Trophoblast cell (in vitro differentiated cells and primary cell): Measurements from ENCODE around the gene SLC27A1.

Experiments
- DNase-seq, 2 donors: peaks; one replicate each; pipeline ENCODE4 v3.0.0-alpha.2; 2016
- H2AFZ ChIP-seq: 2 replicates; pipeline ENCODE4 v1.6.1; 2013; ENCODE audit warnings: low read length, moderate library complexity, mild to moderate bottlenecking; ENCODE audit not compliant: insufficient read depth, poor library complexity
- H2AK5ac ChIP-seq: 2 replicates; pipeline ENCODE4 v1.6.1; 2013; ENCODE audit warnings: mild to moderate bottlenecking, low read length
- H2BK120ac ChIP-seq: 2 replicates; pipeline ENCODE4 v1.6.1; 2013; ENCODE audit warnings: low read length, mild to moderate bottlenecking, moderate library complexity; ENCODE audit not compliant: insufficient read depth, poor library complexity
- H2BK12ac ChIP-seq: 2 replicates; pipeline ENCODE4 v1.6.1; 2013; ENCODE audit warnings: mild to moderate bottlenecking, low read length, moderate library complexity
- H2BK5ac ChIP-seq: 2 replicates; pipeline ENCODE4 v1.6.1; 2013; ENCODE audit warnings: low read length, low read depth, moderate library complexity, mild to moderate bottlenecking; ENCODE audit not compliant: poor library complexity
- H3K14ac ChIP-seq: 2 replicates; pipeline ENCODE4 v1.6.1; 2013; ENCODE audit warnings: mild to moderate bottlenecking, low read length
- H3K18ac ChIP-seq: 2 replicates; pipeline ENCODE4 v1.6.1; 2013; ENCODE audit warnings: mild to moderate bottlenecking, low read length
- H3K23ac ChIP-seq: 2 replicates; pipeline ENCODE4 v1.6.1; 2013; ENCODE audit warnings: low read length
- H3K27ac ChIP-seq: 2 replicates; pipeline ENCODE4 v1.5.1; 2013; ENCODE audit warnings: low read depth, mild to moderate bottlenecking, inconsistent platforms, low read length, moderate library complexity
- H3K27me3 ChIP-seq: 2 replicates; pipeline ENCODE4 v1.6.1; 2013; ENCODE audit warnings: inconsistent platforms, mild to moderate bottlenecking, low read length, moderate library complexity; ENCODE audit not compliant: insufficient read depth
- H3K36me3 ChIP-seq, 2 experiments: 1 replicate in 1 of 2; 2 replicates in 1 of 2; pipeline ENCODE4 v1.6.1; 2013; ENCODE audit warnings: low read length in 2 of 2, mild to moderate bottlenecking in 2 of 2, moderate library complexity in 1 of 2; ENCODE audit not compliant: insufficient read depth in 2 of 2, control insufficient read depth in 1 of 2
- H3K4ac ChIP-seq: 2 replicates; pipeline ENCODE4 v1.6.1; 2013; ENCODE audit warnings: low read depth, mild to moderate bottlenecking, low read length, moderate library complexity
- H3K4me1 ChIP-seq, 2 experiments: 1 replicate in 1 of 2; 2 replicates in 1 of 2; pipeline ENCODE4 v1.6.1; 2013; ENCODE audit warnings: low read length in 2 of 2, mild to moderate bottlenecking in 2 of 2, moderate library complexity in 1 of 2; ENCODE audit not compliant: insufficient read depth in 2 of 2, control insufficient read depth in 1 of 2
- H3K4me2 ChIP-seq: 2 replicates; pipeline ENCODE4 v1.6.1; 2013; ENCODE audit warnings: inconsistent platforms, mild to moderate bottlenecking, low read length, moderate library complexity
- H3K4me3 ChIP-seq: 2 replicates; pipeline ENCODE4 v1.5.1; 2013; ENCODE audit warnings: mild to moderate bottlenecking, low read depth, low read length, inconsistent platforms
- H3K79me1 ChIP-seq: one replicate; pipeline ENCODE4 v1.6.1; 2013; ENCODE audit warnings: low read length
- H3K79me2 ChIP-seq: 2 replicates; pipeline ENCODE4 v1.6.1; 2013; ENCODE audit warnings: low read length, mild to moderate bottlenecking; ENCODE audit not compliant: control insufficient read depth, insufficient read depth, poor library complexity
- H3K9ac ChIP-seq: 2 replicates; pipeline ENCODE4 v1.6.1; 2013; ENCODE audit warnings: mild to moderate bottlenecking, low read length
- H3K9me3 ChIP-seq: 2 replicates; pipeline ENCODE4 v1.6.1; 2013; ENCODE audit warnings: low read depth, mild to moderate bottlenecking, control low read depth, inconsistent platforms, low read length; ENCODE audit not compliant: insufficient read depth
- H4K12ac ChIP-seq: 2 replicates; pipeline ENCODE4 v1.6.1; 2013; ENCODE audit warnings: low read depth, mild to moderate bottlenecking, low read length, moderate library complexity
- H4K8ac ChIP-seq: 2 replicates; pipeline ENCODE4 v1.6.1; 2013; ENCODE audit warnings: low read depth, mild to moderate bottlenecking, low read length, moderate library complexity
- H4K91ac ChIP-seq: one replicate; pipeline ENCODE4 v1.6.1; 2013; ENCODE audit warnings: low read depth, mild to moderate bottlenecking, low read length, moderate library complexity
- WGBS: extraction: QIAGEN DNeasy Blood & Tissue Kit; methylation state at CpG from one replicate; pipeline ENCODE4 v1.1.7; 2013; ENCODE audit warnings: missing lambda C conversion rate; ENCODE audit not compliant: insufficient read length, insufficient coverage; ENCODE audit errors: extremely low coverage; 5-methylcytosine and 5-hydroxymethylcytosine counted together

SLC27A1 gene

DNA sequence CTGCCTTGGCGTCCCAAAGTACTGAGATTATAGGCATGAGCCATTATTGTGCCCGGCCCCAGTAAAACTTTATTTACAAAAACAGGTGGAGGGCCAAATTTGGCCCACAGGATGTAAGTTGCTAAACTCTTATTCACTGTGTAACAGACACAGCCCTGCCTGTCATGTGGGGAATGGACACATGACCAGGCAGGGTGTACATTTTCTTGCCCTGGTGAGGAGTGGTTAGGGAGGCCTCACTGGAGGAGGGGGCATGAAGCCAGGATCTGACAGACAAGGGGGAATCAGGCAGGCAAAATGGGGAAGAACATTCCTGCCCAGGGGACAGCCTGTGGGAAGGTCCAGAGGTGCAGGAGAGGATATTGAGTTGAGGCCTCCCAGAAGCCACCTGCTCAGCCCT is 33.7 kb downstream of the SLC27A1 start:
- Histone ChIP-seq H3K4me3 (no peak overlapping the region), H3K23ac (no peak overlapping the region), H2AK5ac (no peak overlapping the region), H3K18ac (no peak overlapping the region), H3K14ac (no peak overlapping the region), H3K79me1 (no peaks in the 10 kb centered on the region), H2AFZ (no peak overlapping the region), H3K36me3 (peaks cover 3 to 11% of the 10 kb centered on the region in 2 experiments), H3K4ac (no peak overlapping the region), H3K27me3 (no peaks in the 10 kb centered on the region), H4K8ac (no peak overlapping the region), H3K79me2 (no peaks in the 10 kb centered on the region), H3K4me2 (no peak overlapping the region), H2BK5ac (no peak overlapping the region), H3K4me1 (peaks cover 9 to 10% of the 10 kb centered on the region in 2 experiments), H4K12ac (no peak overlapping the region), H3K9me3 (no peaks in the 10 kb centered on the region), H3K9ac (no peak overlapping the region), H4K91ac (no peak overlapping the region), H2BK120ac (no peak overlapping the region), H3K27ac (no peak overlapping the region), H2BK12ac (no peak overlapping the region)
- no peak for DNase-seq
- no CpG with 5 or more reads among the region's 2 CpGs for WGBS

DNA sequence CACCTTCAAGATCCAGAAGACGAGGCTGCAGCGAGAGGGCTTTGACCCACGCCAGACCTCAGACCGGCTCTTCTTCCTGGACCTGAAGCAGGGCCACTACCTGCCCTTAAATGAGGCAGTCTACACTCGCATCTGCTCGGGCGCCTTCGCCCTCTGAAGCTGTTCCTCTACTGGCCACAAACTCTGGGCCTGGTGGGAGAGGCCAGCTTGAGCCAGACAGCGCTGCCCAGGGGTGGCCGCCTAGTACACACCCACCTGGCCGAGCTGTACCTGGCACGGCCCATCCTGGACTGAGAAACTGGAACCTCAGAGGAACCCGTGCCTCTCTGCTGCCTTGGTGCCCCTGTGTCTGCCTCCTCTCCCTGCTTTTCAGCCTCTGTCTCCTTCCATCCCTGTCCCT is 34.1 kb downstream of the SLC27A1 start:
- Histone ChIP-seq H3K4me2 (no peak overlapping the region), H2AK5ac (no peak overlapping the region), H3K9ac (no peak overlapping the region), H3K4me3 (no peak overlapping the region), H4K91ac (no peak overlapping the region), H2BK12ac (no peak overlapping the region), H3K14ac (no peak overlapping the region), H2AFZ (no peak overlapping the region), H3K23ac (no peak overlapping the region), H3K27me3 (no peaks in the 10 kb centered on the region), H3K36me3 (peaks cover 3 to 11% of the 10 kb centered on the region in 2 experiments), H4K8ac (no peak overlapping the region), H3K4ac (no peak overlapping the region), H3K9me3 (no peaks in the 10 kb centered on the region), H3K4me1 (peaks cover 9 to 10% of the 10 kb centered on the region in 2 experiments), H3K79me1 (no peaks in the 10 kb centered on the region), H2BK5ac (no peak overlapping the region), H2BK120ac (no peak overlapping the region), H4K12ac (no peak overlapping the region), H3K18ac (no peak overlapping the region), H3K27ac (no peak overlapping the region), H3K79me2 (no peaks in the 10 kb centered on the region)
- DNase-seq = no peak
- WGBS = no CpG with 5 or more reads among the region's 13 CpGs

DNA sequence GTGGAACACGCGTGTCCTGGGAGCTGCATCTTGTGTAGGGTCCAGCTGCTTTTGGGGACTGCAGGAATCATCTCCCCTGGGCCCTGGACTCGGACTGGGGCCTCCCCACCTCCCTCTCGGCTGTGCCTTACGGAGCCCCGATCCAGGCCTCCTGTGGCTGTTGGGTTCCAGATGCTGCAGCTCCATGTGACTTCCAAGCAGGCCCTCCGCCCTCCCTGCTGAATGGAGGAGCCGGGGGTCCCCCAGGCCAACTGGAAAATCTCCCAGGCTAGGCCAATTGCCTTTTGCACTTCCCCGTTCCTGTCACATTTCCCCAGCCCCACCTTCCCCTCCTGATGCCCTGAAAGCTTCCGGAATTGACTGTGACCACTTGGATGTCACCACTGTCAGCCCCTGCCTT is 34.9 kb downstream of the SLC27A1 start:
- WGBS = no CpG with 5 or more reads among the region's 10 CpGs

DNA sequence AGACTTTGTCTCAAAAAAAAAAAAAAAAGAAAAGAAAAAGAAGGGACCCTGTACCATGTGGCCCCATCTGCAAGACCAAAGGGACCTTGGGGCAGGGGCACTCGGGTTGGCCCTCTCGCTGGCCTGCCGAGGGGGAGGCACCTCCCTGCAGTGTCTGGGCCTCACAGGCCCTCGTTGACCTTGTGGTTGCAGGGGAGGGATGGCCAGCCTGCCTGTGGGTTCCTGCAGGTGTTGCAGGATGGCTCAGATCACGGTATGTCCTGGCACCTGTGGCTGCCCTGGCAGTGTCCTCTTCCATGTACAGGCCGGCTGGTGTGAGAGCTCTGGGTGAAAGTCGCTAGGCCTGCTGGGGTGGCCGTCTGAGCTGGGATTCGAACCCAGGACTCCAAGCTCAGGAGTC is 36.4 kb downstream of the SLC27A1 start:
- Histone ChIP-seq H3K27me3 (no peaks in the 10 kb centered on the region), H2AFZ (no peak overlapping the region), H3K4me3 (no peak overlapping the region), H3K79me1 (peaks cover 8% of the 10 kb centered on the region), H3K4me2 (no peak overlapping the region), H3K9ac (no peak overlapping the region), H2BK120ac (no peak overlapping the region), H3K23ac (no peak overlapping the region), H4K8ac (no peak overlapping the region), H3K4me1 (peaks cover 2% of the 10 kb centered on the region in 2 experiments), H4K12ac (no peak overlapping the region), H3K79me2 (peaks cover 4% of the 10 kb centered on the region), H4K91ac (no peak overlapping the region), H2BK12ac (no peak overlapping the region), H3K4ac (no peak overlapping the region), H3K9me3 (peaks cover 2% of the 10 kb centered on the region), H3K36me3 (peaks cover 2 to 3% of the 10 kb centered on the region in 2 experiments), H2AK5ac (no peak overlapping the region), H3K14ac (no peak overlapping the region), H3K18ac (no peak overlapping the region), H3K27ac (no peak overlapping the region), H2BK5ac (no peak overlapping the region)
- WGBS = no CpG with 5 or more reads among the region's 9 CpGs
- no peak for DNase-seq

More for the DNA sequence above, 34.9 kb downstream of the SLC27A1 start:
- Histone ChIP-seq H2AFZ (no peak overlapping the region), H4K91ac (no peak overlapping the region), H3K18ac (no peak overlapping the region), H2BK12ac (no peak overlapping the region), H3K9ac (no peak overlapping the region), H3K14ac (no peak overlapping the region), H3K4me3 (no peak overlapping the region), H4K12ac (no peak overlapping the region), H3K23ac (no peak overlapping the region), H3K27me3 (no peaks in the 10 kb centered on the region), H4K8ac (no peak overlapping the region), H3K4ac (no peak overlapping the region), H3K4me1 (peaks cover 2 to 3% of the 10 kb centered on the region in 2 experiments), H3K4me2 (no peak overlapping the region), H2BK5ac (no peak overlapping the region), H3K27ac (no peak overlapping the region), H3K79me2 (peaks cover under 1% of the 10 kb centered on the region), H3K9me3 (no peaks in the 10 kb centered on the region), H2AK5ac (no peak overlapping the region), H2BK120ac (no peak overlapping the region), H3K36me3 (peaks cover 3 to 10% of the 10 kb centered on the region in 2 experiments), H3K79me1 (no peaks in the 10 kb centered on the region)
- DNase-seq = no peak
